K562 (cell line): Measurements from ENCODE around the gene CBX2. TPM values are rescaled to one million over a fixed set of nuclear protein-coding genes. Genes with fewer than 3 reads are reported as not detected.

ENCODE experiments used
- CREB1 ChIP-seq, 2 experiments: sonication (generic) in 1 of 2; formaldehyde crosslinking in 1 of 2; IDR thresholded peaks; 2 replicates each; pipeline versions ENCODE4 v1.6.1 to v1.8.0; 2012 to 2022; ENCODE audit warnings: inconsistent platforms in 1 of 2, mild to moderate bottlenecking in 1 of 2, missing genetic modification reagents in 1 of 2, moderate library complexity in 1 of 2
- HDAC1 ChIP-seq, 2 experiments: fragments of 450-650 bp; IDR thresholded peaks; 2 replicates each; pipeline ENCODE4 v1.6.1; 2016 to 2017; ENCODE audit warnings: inconsistent platforms in 1 of 2, mild to moderate bottlenecking in 1 of 2, moderate library complexity in 1 of 2
- HNRNPK ChIP-seq: fragments of 200-400 bp; formaldehyde crosslinking; IDR thresholded peaks from one replicate; pipeline ENCODE4 v1.6.1; 2018; ENCODE audit warnings: mild to moderate bottlenecking, low read depth, low read length; ENCODE audit not compliant: poor library complexity, severe bottlenecking
- HNRNPL ChIP-seq: fragments of 200-400 bp; formaldehyde crosslinking; IDR thresholded peaks from 2 replicates; pipeline ENCODE4 v1.6.1; 2017; ENCODE audit warnings: low read depth, mild to moderate bottlenecking, low read length
- KLF16 ChIP-seq: IDR thresholded peaks from 2 replicates; pipeline ENCODE4 v1.6.1; 2016; ENCODE audit warnings: antibody characterized with exemption
- LCOR ChIP-seq: sonication (generic); formaldehyde crosslinking; IDR thresholded peaks from 2 replicates; pipeline ENCODE4 v1.8.0; 2022; ENCODE audit warnings: mild to moderate bottlenecking, missing genetic modification reagents
- NONO ChIP-seq, 2 experiments: fragments of 200-400 bp in 1 of 2; fragments of 450-650 bp in 1 of 2; formaldehyde crosslinking in 1 of 2; IDR thresholded peaks; 2 replicates each; pipeline ENCODE4 v1.6.1; 2017; ENCODE audit warnings: low read depth in 2 of 2, mild to moderate bottlenecking in 2 of 2, moderate library complexity in 2 of 2, low read length in 1 of 2
- NRF1 ChIP-seq, 2 experiments: fragments of 450-650 bp; IDR thresholded peaks in 1 of 2; conservative IDR thresholded peaks in 1 of 2; 2 replicates each; pipeline ENCODE4 v1.6.1; 2014; ENCODE audit warnings: mild to moderate bottlenecking in 2 of 2
- PRPF4 ChIP-seq: fragments of 200-400 bp; formaldehyde crosslinking; IDR thresholded peaks from one replicate; pipeline ENCODE4 v1.6.1; 2017; ENCODE audit warnings: low read length, low read depth, mild to moderate bottlenecking; ENCODE audit not compliant: insufficient read depth, poor library complexity, severe bottlenecking
- TAF1 ChIP-seq: IDR thresholded peaks from 2 replicates; pipeline ENCODE4 v1.6.1; 2011; ENCODE audit warnings: mild to moderate bottlenecking, low read length, moderate library complexity; ENCODE audit not compliant: insufficient read depth, control insufficient read depth, severe bottlenecking; ENCODE audit errors: extremely low read depth
- TBL1XR1 ChIP-seq, 2 experiments: IDR thresholded peaks; 2 replicates each; pipeline ENCODE4 v1.6.1; 2012; ENCODE audit warnings: improper control_type of control experiment in 2 of 2, low read length in 2 of 2, mild to moderate bottlenecking in 1 of 2
- TCF7 ChIP-seq: sonication (generic); IDR thresholded peaks from 2 replicates; pipeline ENCODE4 v1.6.1; 2016; ENCODE audit warnings: antibody characterized with exemption, borderline replicate concordance
- XRCC5 ChIP-seq: fragments of 200-400 bp; formaldehyde crosslinking; IDR thresholded peaks from 2 replicates; pipeline ENCODE4 v1.6.1; 2017; ENCODE audit warnings: low read depth, mild to moderate bottlenecking, low read length
- polyA plus RNA-seq, 8 experiments: library from polyadenylated mRNA; depleted of rRNA in 4 of 8; stranded (reverse) in 5 of 8; unstranded in 3 of 8; fragments of >200 nt; fragmentation: Nextera tagmentation in 2 of 8; fragmentation: Illumina TruSeq in 1 of 8; extraction: Ambion mirVana in 2 of 8; extraction: Trizol in 1 of 8; gene quantifications; 2 replicates each; pipeline versions ENCODE4 v1.2.1 to v1.2.3, GENCODE V29; 2011 to 2014; ENCODE audit warnings: inconsistent platforms in 1 of 8, missing spikeins in 1 of 8
- total RNA-seq, 7 experiments: library from RNA; depleted of rRNA in 6 of 7; stranded (reverse); fragments of >200 nt in 6 of 7; fragmentation: Illumina TruSeq in 2 of 7; extraction: Trizol in 2 of 7; gene quantifications; 2 replicates each; pipeline versions ENCODE4 v1.2.1 to v1.2.3, GENCODE V29; 2011 to 2021; ENCODE audit warnings: low replicate concordance in 1 of 7
- TF ChIP-seq, protein P1 (sequence below), 2 experiments: fragments of 450-650 bp; conservative IDR thresholded peaks; 2 replicates each; pipeline ENCODE4 v1.6.1; 2017; ENCODE audit warnings: mild to moderate bottlenecking in 2 of 2, moderate library complexity in 2 of 2
- TF ChIP-seq, protein P2 (sequence below): fragments of 450-650 bp; IDR thresholded peaks from 2 replicates; pipeline ENCODE4 v1.6.1; 2014; ENCODE audit warnings: low read depth, mild to moderate bottlenecking, moderate library complexity, borderline replicate concordance
- TF ChIP-seq, protein P3 (sequence below): sonication (generic); formaldehyde crosslinking; IDR thresholded peaks from 2 replicates; pipeline ENCODE4 v1.8.0; 2022; ENCODE audit warnings: missing genetic modification reagents, mild to moderate bottlenecking, moderate library complexity, borderline replicate concordance
- TF ChIP-seq, protein P4 (sequence below): fragments of 200-800 bp; sonication (Bioruptor generic); IDR thresholded peaks from 2 replicates; pipeline ENCODE4 v1.6.1; 2017; ENCODE audit warnings: missing genetic modification characterization, missing compliant biosample characterization

CBX2 gene
- total and polyA plus RNA-seq, 9 of the 15 experiments (the other 6 are each of a cell fraction or from before 2014, with no cell fraction given): 0.66 to 26.9 (median 13.9) TPM

DNA sequence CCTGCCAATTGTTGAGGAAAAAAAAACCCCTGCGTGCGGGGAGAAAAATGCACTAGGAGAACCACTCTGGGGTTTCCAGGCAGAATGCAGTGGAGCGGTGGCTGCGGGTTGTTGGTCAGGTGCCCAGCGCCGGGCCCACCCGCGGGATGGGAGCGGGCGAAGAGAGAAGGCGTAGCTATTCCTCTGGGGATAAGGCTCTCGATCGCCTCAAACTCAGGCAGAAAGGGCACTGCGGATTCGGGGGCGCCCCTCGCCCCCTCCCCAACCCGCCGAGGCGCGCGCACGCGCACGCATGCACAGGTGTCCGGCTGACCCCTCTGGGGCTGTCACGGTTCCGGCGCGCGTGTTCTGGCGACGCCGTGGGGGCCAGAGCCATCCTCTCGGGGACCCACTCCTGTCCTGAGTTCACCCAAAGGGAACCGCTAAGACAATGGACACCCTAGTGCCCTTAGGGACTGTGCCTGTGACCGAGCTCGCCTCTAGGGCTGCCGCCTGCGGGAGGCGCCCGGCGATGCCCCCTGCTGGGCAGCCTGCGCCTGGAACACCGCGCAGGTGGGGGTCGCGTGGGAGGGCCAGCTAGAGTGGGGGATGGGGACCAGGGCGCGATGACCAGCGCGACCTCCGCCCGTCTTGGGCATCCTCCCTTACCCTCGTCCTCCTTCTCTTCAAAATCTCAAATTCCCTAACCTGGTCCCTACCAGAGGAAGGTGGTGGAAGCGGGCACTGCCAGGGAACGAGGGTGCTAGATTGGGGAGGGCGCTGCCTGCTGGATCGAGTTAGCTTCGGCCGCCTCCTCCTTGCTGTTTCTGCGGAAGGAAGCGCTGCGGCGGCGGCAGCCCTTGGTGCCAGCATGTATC lies 33.3 kb downstream of the CBX2 start (continued):
- TF ChIP-seq TBL1XR1 (IDR thresholded peaks at IDR 0.05; ENCODE audit: low read length in 2 of 2) (peak in 1 of 2 experiments; percentile 43; a peak in 1 of 4 replicates), CREB1 (IDR thresholded peaks at IDR 0.05) (no peak), CREB1 (CRISPR knock-in tag; IDR thresholded peaks at IDR 0.05) (no peak), NRF1 (conservative IDR thresholded peaks at IDR 0.05 in 1 of 2, IDR thresholded peaks at IDR 0.05 in 1 of 2) (peak; percentile 88 to 89), TAF1 (peak; percentile 18), HDAC1 (IDR thresholded peaks at IDR 0.05) (peak in 1 of 2 experiments; percentile 62; a peak in 2 of 4 replicates), PRPF4 (peak; percentile 61), NONO (IDR thresholded peaks at IDR 0.05; ENCODE audit: low read depth in 2 of 2, low read length in 1 of 2) (peak in 1 of 2 experiments; percentile 58; a peak in 1 of 4 replicates), HNRNPL (peak; percentile 85), XRCC5 (peak; percentile 18; the same call in 1 of the 2 replicates), KLF16 (peak; percentile 80), TCF7 (no peak), LCOR (CRISPR knock-in tag) (no peak), HNRNPK (no peak)
- TF ChIP-seq, protein P1, sequence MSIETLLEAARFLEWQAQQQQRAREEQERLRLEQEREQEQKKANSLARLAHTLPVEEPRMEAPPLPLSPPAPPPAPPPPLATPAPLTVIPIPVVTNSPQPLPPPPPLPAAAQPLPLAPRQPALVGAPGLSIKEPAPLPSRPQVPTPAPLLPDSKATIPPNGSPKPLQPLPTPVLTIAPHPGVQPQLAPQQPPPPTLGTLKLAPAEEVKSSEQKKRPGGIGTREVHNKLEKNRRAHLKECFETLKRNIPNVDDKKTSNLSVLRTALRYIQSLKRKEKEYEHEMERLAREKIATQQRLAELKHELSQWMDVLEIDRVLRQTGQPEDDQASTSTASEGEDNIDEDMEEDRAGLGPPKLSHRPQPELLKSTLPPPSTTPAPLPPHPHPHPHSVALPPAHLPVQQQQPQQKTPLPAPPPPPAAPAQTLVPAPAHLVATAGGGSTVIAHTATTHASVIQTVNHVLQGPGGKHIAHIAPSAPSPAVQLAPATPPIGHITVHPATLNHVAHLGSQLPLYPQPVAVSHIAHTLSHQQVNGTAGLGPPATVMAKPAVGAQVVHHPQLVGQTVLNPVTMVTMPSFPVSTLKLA (conservative IDR thresholded peaks at IDR 0.05): 0 out of 4 replicates have a peak, but pooled peaks of 1 of the 2 experiments have one; percentile 16
- TF ChIP-seq, protein P2, sequence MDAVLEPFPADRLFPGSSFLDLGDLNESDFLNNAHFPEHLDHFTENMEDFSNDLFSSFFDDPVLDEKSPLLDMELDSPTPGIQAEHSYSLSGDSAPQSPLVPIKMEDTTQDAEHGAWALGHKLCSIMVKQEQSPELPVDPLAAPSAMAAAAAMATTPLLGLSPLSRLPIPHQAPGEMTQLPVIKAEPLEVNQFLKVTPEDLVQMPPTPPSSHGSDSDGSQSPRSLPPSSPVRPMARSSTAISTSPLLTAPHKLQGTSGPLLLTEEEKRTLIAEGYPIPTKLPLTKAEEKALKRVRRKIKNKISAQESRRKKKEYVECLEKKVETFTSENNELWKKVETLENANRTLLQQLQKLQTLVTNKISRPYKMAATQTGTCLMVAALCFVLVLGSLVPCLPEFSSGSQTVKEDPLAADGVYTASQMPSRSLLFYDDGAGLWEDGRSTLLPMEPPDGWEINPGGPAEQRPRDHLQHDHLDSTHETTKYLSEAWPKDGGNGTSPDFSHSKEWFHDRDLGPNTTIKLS: no peak
- TF ChIP-seq, protein P3, sequence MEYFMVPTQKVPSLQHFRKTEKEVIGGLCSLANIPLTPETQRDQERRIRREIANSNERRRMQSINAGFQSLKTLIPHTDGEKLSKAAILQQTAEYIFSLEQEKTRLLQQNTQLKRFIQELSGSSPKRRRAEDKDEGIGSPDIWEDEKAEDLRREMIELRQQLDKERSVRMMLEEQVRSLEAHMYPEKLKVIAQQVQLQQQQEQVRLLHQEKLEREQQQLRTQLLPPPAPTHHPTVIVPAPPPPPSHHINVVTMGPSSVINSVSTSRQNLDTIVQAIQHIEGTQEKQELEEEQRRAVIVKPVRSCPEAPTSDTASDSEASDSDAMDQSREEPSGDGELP (CRISPR knock-in tag): peak; percentile 79
- TF ChIP-seq, protein P4, sequence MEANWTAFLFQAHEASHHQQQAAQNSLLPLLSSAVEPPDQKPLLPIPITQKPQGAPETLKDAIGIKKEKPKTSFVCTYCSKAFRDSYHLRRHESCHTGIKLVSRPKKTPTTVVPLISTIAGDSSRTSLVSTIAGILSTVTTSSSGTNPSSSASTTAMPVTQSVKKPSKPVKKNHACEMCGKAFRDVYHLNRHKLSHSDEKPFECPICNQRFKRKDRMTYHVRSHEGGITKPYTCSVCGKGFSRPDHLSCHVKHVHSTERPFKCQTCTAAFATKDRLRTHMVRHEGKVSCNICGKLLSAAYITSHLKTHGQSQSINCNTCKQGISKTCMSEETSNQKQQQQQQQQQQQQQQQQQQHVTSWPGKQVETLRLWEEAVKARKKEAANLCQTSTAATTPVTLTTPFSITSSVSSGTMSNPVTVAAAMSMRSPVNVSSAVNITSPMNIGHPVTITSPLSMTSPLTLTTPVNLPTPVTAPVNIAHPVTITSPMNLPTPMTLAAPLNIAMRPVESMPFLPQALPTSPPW (CRISPR knock-in tag): peak; percentile 78; the same call in 1 of the 2 replicates
